ENCODE measurements around the gene CD2AP.

- TF ChIP-seq CTCF (IDR thresholded peaks at IDR 0.05 in 2 of 3, conservative IDR thresholded peaks at IDR 0.05 in 1 of 3; ENCODE audit: borderline replicate concordance in 1 of 3, insufficient read depth in 1 of 3, low read depth in 2 of 3, low read length in 2 of 3) (no peak), EZH2phosphoT487 (IDR thresholded peaks at IDR 0.05; ENCODE audit: borderline replicate concordance) (no peak), POLR2A (IDR thresholded peaks at IDR 0.05; ENCODE audit: borderline replicate concordance, extremely low read depth, insufficient read depth, insufficient read length) (no peak), YY1 (IDR thresholded peaks at IDR 0.05; ENCODE audit: extremely low read depth, insufficient replicate concordance, low read depth, low read length) (no peak), MAX (IDR thresholded peaks at IDR 0.05) (no peak), RAD21 (IDR thresholded peaks at IDR 0.05; ENCODE audit: low read depth) (no peak), EZH2 (IDR thresholded peaks at IDR 0.05) (no peak), POLR2AphosphoS5 (IDR thresholded peaks at IDR 0.05; ENCODE audit: low read depth, low read length) (no peak), SRF (IDR thresholded peaks at IDR 0.05; ENCODE audit: low read depth) (no peak), ATF3 (IDR thresholded peaks at IDR 0.05) (no peak), JUND (IDR thresholded peaks at IDR 0.05) (no peak), SP1 (IDR thresholded peaks at IDR 0.05; ENCODE audit: low read depth) (no peak), REST (IDR thresholded peaks at IDR 0.05; ENCODE audit: low read depth) (no peak), EGR1 (IDR thresholded peaks at IDR 0.05; ENCODE audit: low read depth) (no peak)
These were observed 52.1 kb downstream of the CD2AP start for GRCh38 chr6:47529734-47530133.
